ENCODE data around the gene KLHL24. TPM values are rescaled to one million over a fixed set of nuclear protein-coding genes. Genes with fewer than 3 reads are reported as not detected.
A peak's percentile ranks its signal among the peaks of the same experiment; 100 is the strongest.

KLHL24 gene
- total RNA-seq, 4 donors from 2014 or later = 94.8 to 148 (median 126) TPM

DNA sequence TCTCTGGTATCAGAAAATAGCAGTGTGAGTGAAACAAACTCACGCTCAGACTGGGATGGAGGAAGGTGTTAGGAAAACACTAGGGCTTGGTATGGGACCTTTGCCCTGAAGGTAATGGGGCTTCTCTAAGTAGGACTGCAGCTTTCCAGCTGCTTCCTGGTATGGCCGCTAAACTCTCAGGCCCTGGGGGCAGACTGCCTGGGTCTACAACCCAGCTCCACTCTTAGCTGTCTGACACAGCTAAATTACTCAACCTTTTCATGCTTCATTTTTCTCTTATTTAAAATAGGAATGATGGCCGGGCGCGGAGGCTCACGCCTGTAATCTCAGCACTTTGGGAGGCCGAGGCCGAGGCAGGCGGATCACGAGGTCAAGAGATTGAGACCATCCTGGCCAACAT lies 57.0 kb downstream of the KLHL24 start:
- ATAC-seq = no peak
- no peaks in the 10 kb centered on the region for H3K27me3 ChIP-seq
- no peak overlapping the region for H3K27ac ChIP-seq
- H3K9me3 ChIP-seq = no peaks in the 10 kb centered on the region
- H3K4me1 ChIP-seq = peaks cover 0 to 4% (median 0%) of the 10 kb centered on the region in 3 donors
- no peak overlapping the region for H3K4me3 ChIP-seq
- H3K36me3 ChIP-seq = no peaks in the 10 kb centered on the region
- TF ChIP-seq EP300 (IDR thresholded peaks at IDR 0.05) = no peak
- TF ChIP-seq, protein P1, sequence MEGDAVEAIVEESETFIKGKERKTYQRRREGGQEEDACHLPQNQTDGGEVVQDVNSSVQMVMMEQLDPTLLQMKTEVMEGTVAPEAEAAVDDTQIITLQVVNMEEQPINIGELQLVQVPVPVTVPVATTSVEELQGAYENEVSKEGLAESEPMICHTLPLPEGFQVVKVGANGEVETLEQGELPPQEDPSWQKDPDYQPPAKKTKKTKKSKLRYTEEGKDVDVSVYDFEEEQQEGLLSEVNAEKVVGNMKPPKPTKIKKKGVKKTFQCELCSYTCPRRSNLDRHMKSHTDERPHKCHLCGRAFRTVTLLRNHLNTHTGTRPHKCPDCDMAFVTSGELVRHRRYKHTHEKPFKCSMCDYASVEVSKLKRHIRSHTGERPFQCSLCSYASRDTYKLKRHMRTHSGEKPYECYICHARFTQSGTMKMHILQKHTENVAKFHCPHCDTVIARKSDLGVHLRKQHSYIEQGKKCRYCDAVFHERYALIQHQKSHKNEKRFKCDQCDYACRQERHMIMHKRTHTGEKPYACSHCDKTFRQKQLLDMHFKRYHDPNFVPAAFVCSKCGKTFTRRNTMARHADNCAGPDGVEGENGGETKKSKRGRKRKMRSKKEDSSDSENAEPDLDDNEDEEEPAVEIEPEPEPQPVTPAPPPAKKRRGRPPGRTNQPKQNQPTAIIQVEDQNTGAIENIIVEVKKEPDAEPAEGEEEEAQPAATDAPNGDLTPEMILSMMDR (IDR thresholded peaks at IDR 0.05) = no peak
- no peak for TF ChIP-seq POLR2AphosphoS5 (IDR thresholded peaks at IDR 0.05)
- TF ChIP-seq POLR2A (IDR thresholded peaks at IDR 0.05) = no peak
- WGBS, 2 donors (ENCODE audit: low coverage in 1 of 2) = 80% methylated on average over 1 of the region's 10 CpGs; no CpG with 5 or more reads in 1 of the 2 donors

DNA sequence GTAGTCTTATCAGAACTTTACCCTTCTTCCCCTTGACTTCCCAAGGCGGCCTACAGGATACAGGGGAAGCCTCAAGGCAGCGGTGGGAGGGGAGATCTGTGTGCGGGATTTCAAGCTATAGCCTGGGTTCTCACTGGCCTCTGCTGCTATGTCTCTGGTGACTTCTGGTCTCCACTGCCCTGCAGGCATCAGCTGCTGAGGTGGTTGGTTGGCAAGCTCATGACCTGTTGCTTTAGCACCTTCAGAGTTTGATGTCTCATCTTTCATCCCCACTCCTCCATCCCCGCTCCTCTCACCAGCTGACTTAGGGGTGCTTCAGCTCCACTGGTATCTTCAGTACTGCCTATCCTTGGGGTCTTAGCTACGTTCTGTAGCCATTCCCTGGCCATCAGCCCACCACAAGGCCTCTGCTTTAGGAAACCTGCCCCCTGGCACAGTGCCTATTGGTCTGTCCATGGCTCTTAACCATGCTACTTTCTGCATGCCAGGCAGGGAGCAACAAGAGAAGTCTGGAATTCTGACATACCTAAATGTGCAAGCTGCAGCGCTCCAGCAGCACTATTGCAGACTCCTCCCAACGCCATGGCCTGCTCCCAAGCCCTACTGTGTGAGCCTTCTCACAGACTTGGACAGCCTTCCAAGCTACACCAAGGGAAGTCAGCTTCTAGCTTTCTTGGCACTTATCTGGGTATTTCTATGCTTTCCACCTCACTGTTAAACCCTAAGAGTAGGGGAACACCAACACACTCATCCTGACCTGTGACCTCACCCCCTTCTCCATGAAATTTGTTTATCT lies 60.3 kb downstream of the KLHL24 start:
- Histone ChIP-seq H3K27me3 (no peaks in the 10 kb centered on the region), H3K36me3 (no peaks in the 10 kb centered on the region), H3K4me3 (no peak overlapping the region), H3K27ac (no peak overlapping the region), H3K9me3 (no peaks in the 10 kb centered on the region), H3K4me1 (peaks cover 0 to 23% (median 3%) of the 10 kb centered on the region in 3 donors)
- no peak for TF ChIP-seq EP300 (IDR thresholded peaks at IDR 0.05)
- TF ChIP-seq, protein P1 (IDR thresholded peaks at IDR 0.05) = no peak
- TF ChIP-seq POLR2A (IDR thresholded peaks at IDR 0.05) = no peak
- TF ChIP-seq POLR2AphosphoS5 (IDR thresholded peaks at IDR 0.05) = no peak
- WGBS, 2 donors (ENCODE audit: low coverage in 1 of 2) = 96 to 97% methylated on average over 3 to 5 of the region's 7 CpGs
- no peak for ATAC-seq

DNA sequence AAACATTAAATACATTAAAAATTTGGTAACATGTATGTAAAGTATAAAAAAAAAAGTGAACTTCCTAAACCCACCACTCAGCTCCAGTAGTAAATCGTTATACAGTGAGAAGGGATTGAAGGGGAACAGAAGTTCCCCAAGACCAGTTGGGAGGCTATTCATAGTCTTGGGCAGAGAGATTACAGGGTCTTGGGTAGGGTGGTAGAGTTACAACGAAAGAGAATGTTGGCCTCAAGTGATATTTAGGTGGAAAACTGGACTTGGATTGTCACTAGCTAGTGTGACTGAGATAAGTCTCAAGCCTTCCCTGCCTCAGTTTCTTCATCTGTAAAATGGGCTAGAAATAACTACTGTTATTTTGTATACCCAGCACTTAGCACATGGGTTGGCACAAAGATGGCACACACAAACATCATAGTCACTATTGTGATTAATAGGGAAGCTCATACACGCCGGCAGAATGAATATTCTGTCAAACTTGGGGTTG lies 61.7 kb downstream of the KLHL24 start:
- H3K36me3 ChIP-seq = no peaks in the 10 kb centered on the region
- H3K27me3 ChIP-seq = no peaks in the 10 kb centered on the region
- WGBS, 2 donors (ENCODE audit: low coverage in 1 of 2) = 39 to 48% methylated on average over 2 to 4 of the region's 4 CpGs
- H3K9me3 ChIP-seq = no peaks in the 10 kb centered on the region
- peak overlapping the region; percentile 6 to 99 (median 89) for H3K27ac ChIP-seq
- TF ChIP-seq EP300 (IDR thresholded peaks at IDR 0.05) (no peak), POLR2A (IDR thresholded peaks at IDR 0.05) (no peak), POLR2AphosphoS5 (IDR thresholded peaks at IDR 0.05) (no peak)
- TF ChIP-seq, protein P1 (IDR thresholded peaks at IDR 0.05) = no peak
- H3K4me3 ChIP-seq = peak overlapping the region; percentile 70 to 97
- no peak for ATAC-seq
- peaks cover 0 to 37% (median 3%) of the 10 kb centered on the region in 3 donors for H3K4me1 ChIP-seq

DNA sequence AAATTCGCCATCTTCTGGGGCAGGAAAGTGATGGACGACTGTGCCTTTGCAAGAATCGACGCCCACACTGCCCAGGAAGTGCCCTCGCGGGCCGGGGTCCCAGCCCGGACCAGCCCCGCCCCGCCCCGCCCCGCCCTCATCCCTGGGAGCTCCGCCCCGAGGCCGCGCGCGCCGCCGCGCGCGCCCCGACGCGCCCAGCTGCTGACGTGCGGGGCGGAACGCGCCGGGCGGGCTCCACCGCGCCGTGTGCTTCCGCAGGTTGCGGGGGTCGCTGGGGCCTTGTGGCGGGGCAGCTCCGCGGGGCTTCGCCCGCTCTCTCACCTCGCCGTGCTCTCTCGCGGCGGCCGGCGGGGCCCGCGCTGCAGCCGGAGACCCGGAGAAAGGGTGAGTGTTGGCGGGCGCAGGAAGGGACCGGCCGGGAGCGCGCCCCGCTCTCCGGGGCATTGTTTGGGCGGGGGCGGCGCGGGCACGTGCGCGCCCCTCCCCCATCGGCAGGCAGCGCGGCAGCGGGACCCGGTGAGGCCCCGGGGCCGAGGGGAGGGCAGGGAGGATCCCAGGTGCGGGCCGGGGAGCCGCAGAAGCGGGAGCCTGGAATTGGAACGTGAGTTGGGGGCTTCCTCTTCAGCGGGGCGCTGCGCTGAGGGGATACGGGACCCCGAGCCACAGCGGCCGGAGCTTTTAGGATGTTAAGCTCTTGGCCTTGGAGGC lies 62.3 kb downstream of the KLHL24 start, which contains the start of gene YEATS2:
Gene YEATS2 (plus strand): TSS at position 188 of the 708 bp plus-strand sequence. CDS start 17,366 bp downstream, outside the sequence.
- Histone ChIP-seq H3K4me1 (peaks cover 0 to 40% (median 3%) of the 10 kb centered on the region in 3 donors), H3K27ac (peak within 1 kb of the TSS; percentile 88 to 99 (median 92)), H3K27me3 (no peaks in the 10 kb centered on the region), H3K36me3 (no peaks in the 10 kb centered on the region), H3K4me3 (peak within 1 kb of the TSS; percentile 70 to 97), H3K9me3 (no peaks in the 10 kb centered on the region)
- WGBS, 2 donors (ENCODE audit: low coverage in 1 of 2) = 0% methylated on average over 5 of the region's 89 CpGs; no CpG with 5 or more reads in 1 of the 2 donors
- TF ChIP-seq, protein P1 (IDR thresholded peaks at IDR 0.05) = no peak
- peak; percentile 49 to 63 for TF ChIP-seq POLR2A (IDR thresholded peaks at IDR 0.05)
- TF ChIP-seq EP300 (IDR thresholded peaks at IDR 0.05) = no peak
- TF ChIP-seq POLR2AphosphoS5 (IDR thresholded peaks at IDR 0.05) = no peak
- ATAC-seq = peak; percentile 91
